ENCODE data around the gene C1QL2. TPM values are rescaled to one million over a fixed set of nuclear protein-coding genes. Genes with fewer than 3 reads are reported as not detected.

Gene C1QL2
- total RNA-seq, 4 donors from 2014 or later: not detected

DNA sequence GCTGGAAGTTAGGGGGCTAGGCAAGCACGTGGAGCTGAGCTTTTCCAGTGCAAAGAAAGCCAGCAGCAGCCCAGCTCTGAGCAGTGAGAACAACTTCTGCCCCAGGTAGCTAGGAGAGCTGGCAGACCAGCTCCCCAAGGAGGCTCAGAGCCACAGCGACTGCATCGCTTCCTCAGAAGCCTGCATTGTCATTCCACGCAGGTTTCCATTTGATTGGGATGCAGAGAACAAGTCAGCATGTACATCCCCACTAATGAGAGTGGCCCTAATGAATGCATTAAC is 45.1 kb downstream of the C1QL2 start:
- Histone ChIP-seq H3K4me1 (no peaks in the 10 kb centered on the region), H3K27ac (replicated peaks in 1 of 4) (no peak overlapping the region), H3K9me3 (peaks cover 0 to 11% (median 8%) of the 10 kb centered on the region in 4 donors), H3K36me3 (no peaks in the 10 kb centered on the region), H3K4me3 (no peak overlapping the region), H3K27me3 (peaks cover 0 to 45% (median 0%) of the 10 kb centered on the region in 4 donors)
- WGBS: 85% methylated on average over 2 of the region's 4 CpGs
- intact Hi-C loops (cut with DNase I): no loop called here
- DNase-seq (ENCODE audit: extremely low spot score): peak; percentile 81
- TF ChIP-seq POLR2AphosphoS5 (IDR thresholded peaks at IDR 0.05): no peak
- TF ChIP-seq, protein P1, sequence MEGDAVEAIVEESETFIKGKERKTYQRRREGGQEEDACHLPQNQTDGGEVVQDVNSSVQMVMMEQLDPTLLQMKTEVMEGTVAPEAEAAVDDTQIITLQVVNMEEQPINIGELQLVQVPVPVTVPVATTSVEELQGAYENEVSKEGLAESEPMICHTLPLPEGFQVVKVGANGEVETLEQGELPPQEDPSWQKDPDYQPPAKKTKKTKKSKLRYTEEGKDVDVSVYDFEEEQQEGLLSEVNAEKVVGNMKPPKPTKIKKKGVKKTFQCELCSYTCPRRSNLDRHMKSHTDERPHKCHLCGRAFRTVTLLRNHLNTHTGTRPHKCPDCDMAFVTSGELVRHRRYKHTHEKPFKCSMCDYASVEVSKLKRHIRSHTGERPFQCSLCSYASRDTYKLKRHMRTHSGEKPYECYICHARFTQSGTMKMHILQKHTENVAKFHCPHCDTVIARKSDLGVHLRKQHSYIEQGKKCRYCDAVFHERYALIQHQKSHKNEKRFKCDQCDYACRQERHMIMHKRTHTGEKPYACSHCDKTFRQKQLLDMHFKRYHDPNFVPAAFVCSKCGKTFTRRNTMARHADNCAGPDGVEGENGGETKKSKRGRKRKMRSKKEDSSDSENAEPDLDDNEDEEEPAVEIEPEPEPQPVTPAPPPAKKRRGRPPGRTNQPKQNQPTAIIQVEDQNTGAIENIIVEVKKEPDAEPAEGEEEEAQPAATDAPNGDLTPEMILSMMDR (IDR thresholded peaks at IDR 0.05): no peak
- no peak for TF ChIP-seq EP300 (IDR thresholded peaks at IDR 0.05)
- TF ChIP-seq POLR2A (IDR thresholded peaks at IDR 0.05; ENCODE audit: low read depth): no peak

DNA sequence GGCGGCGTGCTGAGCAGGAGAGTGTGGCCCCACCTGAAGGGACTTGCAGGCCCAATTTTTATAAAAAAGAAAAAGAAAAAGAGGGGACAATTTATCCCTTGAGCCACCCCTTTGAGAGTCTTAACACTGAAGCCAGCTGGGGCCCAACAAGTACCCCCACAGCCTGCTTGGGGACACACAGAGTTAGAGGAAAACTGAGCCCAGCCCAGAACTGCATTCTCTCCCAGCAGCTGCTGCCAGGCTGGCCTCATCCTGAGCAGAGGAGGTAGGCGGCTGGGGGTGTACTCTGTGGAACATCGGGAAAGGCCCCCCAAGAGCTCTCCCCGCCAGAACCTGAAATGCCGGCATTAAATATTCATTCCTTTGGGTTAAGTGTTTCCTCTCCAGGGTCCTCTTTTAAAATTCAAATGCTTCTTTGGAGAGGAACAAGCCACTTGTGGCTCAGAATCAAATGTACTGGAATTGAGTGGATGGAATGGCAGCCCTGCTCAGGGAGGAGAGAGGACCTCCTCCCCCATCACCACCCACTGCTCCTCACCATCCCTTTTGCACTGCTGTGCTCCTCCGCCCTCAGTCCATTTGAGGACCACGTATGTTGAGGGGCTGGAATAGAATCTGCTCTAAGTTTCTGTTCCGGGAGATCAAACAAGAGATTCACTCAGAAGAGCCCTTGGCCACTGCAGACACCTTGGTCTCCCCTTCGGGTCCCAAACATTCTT is 45.6 kb downstream of the C1QL2 start:
- Histone ChIP-seq H3K4me3 (no peak overlapping the region), H3K27ac (replicated peaks in 1 of 4) (no peak overlapping the region), H3K36me3 (no peaks in the 10 kb centered on the region), H3K27me3 (peaks cover 0 to 45% (median 0%) of the 10 kb centered on the region in 4 donors), H3K4me1 (no peaks in the 10 kb centered on the region), H3K9me3 (peaks cover 0 to 11% (median 8%) of the 10 kb centered on the region in 4 donors)
- intact Hi-C loops (cut with DNase I): no loop called here
- TF ChIP-seq POLR2A (IDR thresholded peaks at IDR 0.05; ENCODE audit: low read depth) (no peak), POLR2AphosphoS5 (IDR thresholded peaks at IDR 0.05) (no peak)
- DNase-seq (ENCODE audit: extremely low spot score): peak; percentile 60
- WGBS: 44% methylated on average over 7 of the region's 10 CpGs

DNA sequence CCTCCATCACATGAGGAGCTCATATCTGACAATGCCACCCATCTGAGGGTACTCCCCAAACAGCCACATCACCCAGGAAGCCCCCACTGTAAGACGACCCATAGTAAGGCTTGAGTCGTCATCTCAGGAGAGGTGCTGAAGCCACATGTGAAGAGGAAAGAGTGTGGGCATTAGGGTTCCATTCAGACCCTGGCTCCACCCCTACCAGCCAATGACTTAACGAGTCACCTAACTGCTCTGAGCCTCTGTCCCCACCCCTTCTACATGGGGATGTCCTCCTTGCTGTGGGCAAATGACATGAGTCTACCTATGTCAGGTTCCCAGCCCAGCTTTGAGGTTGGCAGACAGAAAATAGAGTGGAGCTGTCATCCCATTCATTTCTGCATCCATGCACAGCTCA is 46.3 kb downstream of the C1QL2 start:
- TF ChIP-seq POLR2AphosphoS5 (IDR thresholded peaks at IDR 0.05): no peak
- TF ChIP-seq, protein P1 (IDR thresholded peaks at IDR 0.05): no peak
- TF ChIP-seq POLR2A (IDR thresholded peaks at IDR 0.05; ENCODE audit: low read depth): no peak
- TF ChIP-seq EP300 (IDR thresholded peaks at IDR 0.05): no peak
- Histone ChIP-seq H3K9me3 (peaks cover 0 to 11% (median 8%) of the 10 kb centered on the region in 4 donors), H3K36me3 (no peaks in the 10 kb centered on the region), H3K27ac (replicated peaks in 1 of 4) (no peak overlapping the region), H3K4me3 (no peak overlapping the region), H3K27me3 (peaks cover 0 to 40% (median 0%) of the 10 kb centered on the region in 4 donors), H3K4me1 (no peaks in the 10 kb centered on the region)
- no peak for DNase-seq (ENCODE audit: extremely low spot score)
- intact Hi-C loops (cut with DNase I): no loop called here
- 71% methylated on average over 2 of the region's 3 CpGs for WGBS

DNA sequence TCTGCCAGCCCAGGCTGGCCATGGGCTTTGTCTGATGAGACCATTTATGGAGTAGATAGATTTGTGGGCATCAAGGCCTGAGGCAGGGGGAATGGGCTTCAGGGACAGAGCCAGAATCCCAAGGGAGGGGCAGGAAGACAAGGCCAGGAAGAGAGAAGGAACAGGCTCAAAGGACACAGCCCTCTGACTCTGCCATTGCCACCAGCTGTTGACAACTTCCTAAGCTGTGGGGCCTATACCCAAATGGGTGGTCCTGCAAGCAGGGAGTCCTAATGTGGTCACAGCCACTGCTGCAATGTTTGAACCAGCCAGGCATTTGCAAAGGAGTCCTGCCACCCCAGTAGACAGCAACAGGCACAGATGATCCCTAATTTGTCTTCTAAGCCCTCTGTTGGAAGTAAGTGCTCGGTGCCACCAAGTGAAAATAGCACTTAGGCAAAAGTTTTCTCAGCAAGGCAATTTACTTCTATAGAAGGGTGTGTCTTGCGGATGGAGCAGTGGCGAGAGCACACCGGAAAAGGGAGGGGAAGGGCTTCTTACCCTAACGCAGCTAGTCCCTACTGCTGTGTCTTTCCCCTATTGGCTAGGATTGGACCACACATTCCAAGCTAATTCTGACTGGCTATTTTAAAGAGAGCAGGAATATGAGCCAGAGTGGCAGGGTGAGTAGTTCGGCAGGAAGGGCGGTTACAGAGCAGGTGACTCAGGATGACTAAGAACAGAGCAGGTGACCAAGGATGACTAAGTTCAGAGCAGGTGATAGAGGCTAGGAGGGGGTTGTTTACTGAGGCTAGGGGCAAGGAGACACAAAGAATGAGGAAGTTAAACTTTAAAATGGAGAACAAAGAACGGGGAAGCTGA is 47.2 kb downstream of the C1QL2 start:
- DNase-seq (ENCODE audit: extremely low spot score): peak; percentile 89
- H3K4me1 ChIP-seq: no peaks in the 10 kb centered on the region
- no peak for TF ChIP-seq POLR2AphosphoS5 (IDR thresholded peaks at IDR 0.05)
- no peak for TF ChIP-seq POLR2A (IDR thresholded peaks at IDR 0.05; ENCODE audit: low read depth)
- TF ChIP-seq EP300 (IDR thresholded peaks at IDR 0.05): no peak
- TF ChIP-seq, protein P1 (IDR thresholded peaks at IDR 0.05): no peak
- 73% methylated on average over 8 of the region's 8 CpGs for WGBS
- H3K27ac ChIP-seq (replicated peaks in 1 of 4): no peak overlapping the region
- H3K9me3 ChIP-seq: peaks cover 0 to 11% (median 8%) of the 10 kb centered on the region in 4 donors
- no peaks in the 10 kb centered on the region for H3K36me3 ChIP-seq
- no peak overlapping the region for H3K4me3 ChIP-seq
- intact Hi-C loops (cut with DNase I): no loop called here
- peaks cover 0 to 38% (median 0%) of the 10 kb centered on the region in 4 donors for H3K27me3 ChIP-seq

DNA sequence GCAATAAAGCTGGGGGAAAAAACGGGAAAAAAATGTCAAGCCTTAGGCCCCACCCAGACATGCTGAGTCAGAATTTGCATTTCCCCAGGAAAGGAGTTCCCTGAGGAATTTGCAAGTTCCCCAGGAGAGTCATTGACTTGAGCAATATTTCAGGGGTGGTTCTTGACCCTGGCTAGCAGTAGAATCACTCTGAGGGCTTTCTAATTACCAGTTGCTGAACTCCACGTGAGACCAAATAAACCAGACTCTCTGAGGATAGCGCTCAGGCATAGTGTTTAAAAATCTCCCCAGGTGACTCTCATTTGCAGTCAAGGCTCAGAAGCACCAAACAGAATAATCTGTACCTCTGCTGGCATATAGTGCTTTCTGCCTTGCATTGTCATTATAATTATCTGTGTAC is 48.7 kb downstream of the C1QL2 start:
- 40% methylated on average over 3 of the region's 3 CpGs for WGBS
- peak; percentile 53 for DNase-seq (ENCODE audit: extremely low spot score)
- H3K27ac ChIP-seq (replicated peaks in 1 of 4): no peak overlapping the region

More for the DNA sequence above, 48.7 kb downstream of the C1QL2 start:
- intact Hi-C loops (cut with DNase I): no loop called here
- TF ChIP-seq POLR2A (IDR thresholded peaks at IDR 0.05; ENCODE audit: low read depth): no peak
- TF ChIP-seq, protein P1 (IDR thresholded peaks at IDR 0.05): no peak
- TF ChIP-seq POLR2AphosphoS5 (IDR thresholded peaks at IDR 0.05): no peak
- no peak for TF ChIP-seq EP300 (IDR thresholded peaks at IDR 0.05)
- peaks cover 0 to 15% (median 8%) of the 10 kb centered on the region in 4 donors for H3K9me3 ChIP-seq
- H3K4me1 ChIP-seq: no peaks in the 10 kb centered on the region
- no peaks in the 10 kb centered on the region for H3K36me3 ChIP-seq
- peaks cover 0 to 38% (median 0%) of the 10 kb centered on the region in 4 donors for H3K27me3 ChIP-seq
- H3K4me3 ChIP-seq: no peak overlapping the region
